ENCODE results near the gene TGFBR3. TPM values are rescaled to one million over a fixed set of nuclear protein-coding genes. Genes with fewer than 3 reads are reported as not detected.

The TGFBR3 gene
- total and polyA plus RNA-seq, 9 of the 15 experiments (the other 6 are each of a cell fraction or from before 2014, with no cell fraction given): 3.6 to 32.4 (median 15.6) TPM

GRCh38 chr1:91844862-91845528, 41.0 kb downstream of the TGFBR3 start:
- Histone ChIP-seq H3K4me2 (ENCODE audit: insufficient read depth, low read length) (no peak overlapping the region), H3K27ac (ENCODE audit: extremely low read depth, low read depth, low read length) (no peak overlapping the region), H4K20me1 (replicated peaks; ENCODE audit: control insufficient read depth, insufficient read depth, low read length) (0 out of 2 replicates have a peak, but pooled peaks cover 3% of the 10 kb centered on the region), H2AFZ (ENCODE audit: low read depth, low read length) (no peak overlapping the region), H3K9me1 (ENCODE audit: control insufficient read depth, insufficient read depth, low read length) (no peaks in the 10 kb centered on the region), H3K4me1 (replicated peaks in 1 of 2; ENCODE audit: control insufficient read depth in 2 of 2, insufficient read depth in 2 of 2, low read length in 2 of 2) (peaks cover 0 to 12% of the 10 kb centered on the region in 2 experiments; a peak in 3 of 5 replicates), H3K9ac (ENCODE audit: insufficient read depth in 1 of 2, low read depth in 2 of 2, low read length in 2 of 2) (no peak overlapping the region), H3K79me2 (ENCODE audit: control insufficient read depth, insufficient read depth, low read length) (peaks cover 8% of the 10 kb centered on the region; the same call in 1 of the 3 replicates), H3K27me3 (ENCODE audit: control insufficient read depth in 2 of 2, insufficient read depth in 2 of 2, low read length in 2 of 2) (no peaks in the 10 kb centered on the region), H3K9me3 (replicated peaks; ENCODE audit: control insufficient read depth, insufficient read depth, low read depth, low read length) (no peaks in the 10 kb centered on the region), H3K36me3 (ENCODE audit: control insufficient read depth, insufficient read depth, low read length) (no peaks in the 10 kb centered on the region), H3K4me3 (no peak overlapping the region)
- intact Hi-C loops (cut with micrococcal nuclease) (no loop called here), in situ Hi-C loops (cut with MboI) (no loop called here)
- FAIRE-seq (no peak), ATAC-seq (no peak; the same call in 2 of the 3 replicates), DNase-seq (ENCODE audit: extremely low read depth in 1 of 4, low spot score in 3 of 4) (no peak)
- ChIA-PET CTCF (ENCODE audit: low intra/inter-chr PET ratio) (no interaction called here), POLR2A (interaction anchor here (0.7 to 0.9 kb wide), 2 partner anchors 98 to 832 kb away, joined by 3 read pairs; no protein-coding TSS in a partner anchor)
- WGBS (ENCODE audit: insufficient coverage, low coverage, missing lambda C conversion rate): 65% methylated on average over 6 of the region's 6 CpGs
- no peak for TF ChIP-seq ILF3 (IDR thresholded peaks at IDR 0.05; ENCODE audit: borderline replicate concordance)
- TF ChIP-seq ELK3 (CRISPR knock-in tag; IDR thresholded peaks at IDR 0.05): no peak
- no peak for TF ChIP-seq HES1 (IDR thresholded peaks at IDR 0.05; ENCODE audit: low read depth)
- no peak for TF ChIP-seq ZNF511 (CRISPR knock-in tag; IDR thresholded peaks at IDR 0.05)
- TF ChIP-seq ZNF717 (CRISPR knock-in tag; IDR thresholded peaks at IDR 0.05): no peak
- TF ChIP-seq NCOA1 (IDR thresholded peaks at IDR 0.05; ENCODE audit: low read depth): no peak
- no peak for TF ChIP-seq BRD9 (IDR thresholded peaks at IDR 0.05; ENCODE audit: low read depth, partially characterized antibody)
- no peak for TF ChIP-seq KAT7 (CRISPR knock-in tag; IDR thresholded peaks at IDR 0.05; ENCODE audit: borderline replicate concordance)
- TF ChIP-seq SAP30 (IDR thresholded peaks at IDR 0.05; ENCODE audit: borderline replicate concordance, insufficient read depth, low read depth, low read length, poor library complexity, severe bottlenecking): no peak
- TF ChIP-seq NELFE (IDR thresholded peaks at IDR 0.05; ENCODE audit: insufficient read depth, insufficient read length): no peak
- TF ChIP-seq MXD1 (CRISPR knock-in tag; IDR thresholded peaks at IDR 0.05; ENCODE audit: borderline replicate concordance, poor library complexity, severe bottlenecking): no peak
- no peak for TF ChIP-seq MTF1 (CRISPR knock-in tag; IDR thresholded peaks at IDR 0.05; ENCODE audit: borderline replicate concordance)
- TF ChIP-seq FOXJ2 (tag; IDR thresholded peaks at IDR 0.05): no peak
- no peak for TF ChIP-seq ZNF707 (CRISPR knock-in tag; conservative IDR thresholded peaks at IDR 0.05)
- TF ChIP-seq RFX7 (CRISPR knock-in tag; IDR thresholded peaks at IDR 0.05): no peak
- no peak for TF ChIP-seq ESRRA (IDR thresholded peaks at IDR 0.05; ENCODE audit: borderline replicate concordance, low read depth)
- TF ChIP-seq MNT (conservative IDR thresholded peaks at IDR 0.05): no peak
- BruUV-seq (replicated peaks): no TSS peak
